Body of pancreas (tissue), 4 donors: ENCODE results near the gene HERC3. TPM values are rescaled to one million over a fixed set of nuclear protein-coding genes. Genes with fewer than 3 reads are reported as not detected.

ENCODE experiments used
- ATAC-seq: fragments of 150-250 bp; one replicate; pipeline ENCODE4 v1.9.1; 2016
- DNase-seq, 4 donors: peaks; one replicate each; pipeline ENCODE4 v3.0.0-alpha.2; 2019
- H3K27ac ChIP-seq, 4 donors: fragments of 200-600 bp; sonication (generic); 1 replicate in 3 of 4; 2 replicates in 1 of 4; pipeline versions ENCODE4 v1.5.1 to v1.6.1; 2016 to 2019; ENCODE audit warnings: mild to moderate bottlenecking in 1 of 4, mixed read lengths in 1 of 4, moderate library complexity in 1 of 4
- H3K27me3 ChIP-seq, 2 donors: fragments of 200-600 bp; sonication (generic); one replicate each; pipeline ENCODE4 v1.6.0; 2016; ENCODE audit warnings: mild to moderate bottlenecking in 1 of 2
- H3K36me3 ChIP-seq, 2 donors: fragments of 200-600 bp; sonication (generic); replicated peaks in 1 of 2; 2 replicates each; pipeline ENCODE4 v1.5.1; 2016; ENCODE audit warnings: low read depth in 2 of 2; ENCODE audit not compliant: insufficient read depth in 1 of 2
- H3K4me1 ChIP-seq: fragments of 200-600 bp; sonication (generic); one replicate; pipeline ENCODE4 v1.6.0; 2016
- H3K4me3 ChIP-seq, 2 donors: fragments of 200-600 bp; sonication (generic); 1 replicate in 1 of 2; 2 replicates in 1 of 2; pipeline ENCODE4 v1.5.1; 2016 to 2019
- H3K9me3 ChIP-seq, 3 donors: fragments of 200-600 bp; sonication (generic); 1 replicate in 2 of 3; 2 replicates in 1 of 3; pipeline ENCODE4 v1.5.1; 2016
- CTCF ChIP-seq, 7 experiments: fragments of 450-650 bp in 4 of 7; fragments of 200-600 bp in 3 of 7; sonication (generic) in 3 of 7; IDR thresholded peaks; one replicate each; pipeline ENCODE4 v1.5.1; 2016 to 2019; ENCODE audit warnings: antibody characterized with exemption in 7 of 7
- POLR2A ChIP-seq, 3 donors: fragments of 450-650 bp; IDR thresholded peaks; one replicate each; pipeline ENCODE4 v1.6.1; 2016; ENCODE audit warnings: antibody characterized with exemption in 3 of 3, mild to moderate bottlenecking in 2 of 3
- WGBS, 2 donors: methylation state at CpG; one replicate each; pipeline ENCODE4 v1.1.5; 2017; 5-methylcytosine and 5-hydroxymethylcytosine counted together
- intact Hi-C: fragments of 100-400 bp; cut with DNase I; formaldehyde crosslinking; loops from one replicate; pipeline ENCODE4 v1.15.1; 2023
- total RNA-seq, 2 donors: library from RNA; depleted of rRNA; stranded (reverse); fragments of >200 nt; gene quantifications; one replicate each; pipeline ENCODE4 v1.1.0, GENCODE V29; 2016

HERC3 gene
- total RNA-seq, 2 donors from 2014 or later = 10.9 to 19.5 TPM

- intact Hi-C loops = loop anchor here (10.0 kb wide), 1 partner anchor 315 kb away; no protein-coding TSS in a partner anchor
- H3K4me1 ChIP-seq = peaks cover 5% of the 10 kb centered on the region
- no peaks in the 10 kb centered on the region for H3K27me3 ChIP-seq
- ATAC-seq = no peak
- no peaks in the 10 kb centered on the region for H3K9me3 ChIP-seq
- no peak for TF ChIP-seq CTCF (IDR thresholded peaks at IDR 0.05)
- no peak for TF ChIP-seq POLR2A (IDR thresholded peaks at IDR 0.05)
- no peak for DNase-seq
- H3K36me3 ChIP-seq = no peaks in the 10 kb centered on the region
- no peak overlapping the region for H3K27ac ChIP-seq
- H3K4me3 ChIP-seq = no peak overlapping the region
- 91 to 95% methylated on average over 1 of the region's 1 CpG for WGBS, 2 donors
Observed at GRCh38 chr4:88709989-88710388, 117.7 kb downstream of the HERC3 start.

- H3K4me3 ChIP-seq = no peak overlapping the region
- TF ChIP-seq POLR2A (IDR thresholded peaks at IDR 0.05) (no peak), CTCF (IDR thresholded peaks at IDR 0.05) (no peak)
- 93 to 100% methylated on average over 1 of the region's 1 CpG for WGBS, 2 donors
- H3K9me3 ChIP-seq = peaks cover 0 to 5% (median 0%) of the 10 kb centered on the region in 3 donors
- H3K27me3 ChIP-seq = no peaks in the 10 kb centered on the region
- H3K27ac ChIP-seq = no peak overlapping the region
- DNase-seq (no peak), ATAC-seq (no peak)
- H3K36me3 ChIP-seq = no peaks in the 10 kb centered on the region
- intact Hi-C loops = no loop called here
- no peaks in the 10 kb centered on the region for H3K4me1 ChIP-seq
Observed at GRCh38 chr4:88713782-88714181, 121.5 kb downstream of the HERC3 start.

- DNase-seq (no peak), ATAC-seq (no peak)
- no peak for TF ChIP-seq CTCF (IDR thresholded peaks at IDR 0.05)
- TF ChIP-seq POLR2A (IDR thresholded peaks at IDR 0.05) = no peak
- H3K27me3 ChIP-seq = no peaks in the 10 kb centered on the region
- H3K4me1 ChIP-seq = no peaks in the 10 kb centered on the region
- 97 to 100% methylated on average over 4 to 5 of the region's 5 CpGs for WGBS, 2 donors
- no peak overlapping the region for H3K4me3 ChIP-seq
- intact Hi-C loops = no loop called here
- no peak overlapping the region for H3K27ac ChIP-seq
- H3K9me3 ChIP-seq = peaks cover 0 to 5% (median 0%) of the 10 kb centered on the region in 3 donors
- H3K36me3 ChIP-seq = peaks cover 0 to 2% of the 10 kb centered on the region in 2 donors
Observed at GRCh38 chr4:88718098-88718497, 125.8 kb downstream of the HERC3 start.

- Histone ChIP-seq H3K4me1 (no peaks in the 10 kb centered on the region), H3K36me3 (peaks cover 0 to 8% of the 10 kb centered on the region in 2 donors), H3K4me3 (no peak overlapping the region), H3K27ac (no peak overlapping the region), H3K27me3 (no peaks in the 10 kb centered on the region), H3K9me3 (peaks cover 0 to 5% (median 0%) of the 10 kb centered on the region in 3 donors)
- 94 to 98% methylated on average over 1 of the region's 1 CpG for WGBS, 2 donors
- ATAC-seq (no peak), DNase-seq (no peak)
- intact Hi-C loops = no loop called here
- no peak for TF ChIP-seq CTCF (IDR thresholded peaks at IDR 0.05)
- TF ChIP-seq POLR2A (IDR thresholded peaks at IDR 0.05) = no peak
Observed at GRCh38 chr4:88719381-88719780, 127.1 kb downstream of the HERC3 start.
